AG04450 (cell line): ENCODE results near the gene ADAMTS5. TPM values are rescaled to one million over a fixed set of nuclear protein-coding genes. Genes with fewer than 3 reads are reported as not detected.
A peak's percentile ranks its signal among the peaks of the same experiment; 100 is the strongest.

Experiments
- CTCF ChIA-PET: fragments of 300-600, 350-600 bp; formaldehyde crosslinking; extraction: SDS; loops from one replicate; lab custom pipeline; 2022; ENCODE audit warnings: antibody characterized with exemption, inconsistent platforms; lab: Charles Lee
- POLR2A ChIA-PET: fragments of 350-600 bp; formaldehyde crosslinking; extraction: SDS; loops from one replicate; lab custom pipeline; 2021; ENCODE audit warnings: antibody characterized with exemption, inconsistent platforms; lab: Yijun Ruan, JAX
- DNase-seq: peaks from one replicate; pipeline ENCODE4 v3.0.0-alpha.2; 2011; ENCODE audit warnings: low read depth, low spot score
- H3K27ac ChIP-seq: one replicate; pipeline ENCODE4 v1.5.1; 2012; ENCODE audit warnings: low read depth, low read length, control low read depth
- H3K27me3 ChIP-seq: one replicate; pipeline ENCODE4 v1.6.0; 2012; ENCODE audit warnings: low read length; ENCODE audit not compliant: control insufficient read depth, insufficient read depth
- H3K4me3 ChIP-seq: 2 replicates; pipeline ENCODE4 v1.5.1; 2011; ENCODE audit warnings: mild to moderate bottlenecking, low read depth, low read length, control low read depth
- H3K9me3 ChIP-seq: 2 replicates; pipeline ENCODE4 v1.5.1; 2012; ENCODE audit warnings: low read length; ENCODE audit not compliant: control insufficient read depth, insufficient read depth
- CTCF ChIP-seq: IDR thresholded peaks from 2 replicates; pipeline ENCODE4 v1.5.1; 2011; ENCODE audit warnings: low read depth, low read length, control low read depth, inconsistent platforms
- polyA plus RNA-seq: library from polyadenylated mRNA; depleted of rRNA; stranded (reverse); fragments of >200 nt; gene quantifications from 2 replicates; pipeline ENCODE4 v1.2.3, GENCODE V29; 2011

Gene ADAMTS5
- polyA plus RNA-seq, 1 experiment = 4.1 TPM

- H3K27me3 ChIP-seq = no peaks in the 10 kb centered on the region
- no peak for TF ChIP-seq CTCF
- no peaks in the 10 kb centered on the region for H3K9me3 ChIP-seq
- H3K27ac ChIP-seq = no peak overlapping the region
- ChIA-PET CTCF (no interaction called here), POLR2A (no interaction called here)
- no peak for DNase-seq
- H3K4me3 ChIP-seq = no peak overlapping the region
Observed at GRCh38 chr21:26888256-26888655, 78.6 kb downstream of the ADAMTS5 start.

- no peak for DNase-seq
- H3K4me3 ChIP-seq = no peak overlapping the region
- ChIA-PET CTCF (no interaction called here), POLR2A (interaction anchor here (0.5 kb wide), 1 partner anchor 808 kb away, joined by 3 read pairs; no protein-coding TSS in a partner anchor)
- TF ChIP-seq CTCF = no peak
- H3K27ac ChIP-seq = no peak overlapping the region
- no peaks in the 10 kb centered on the region for H3K9me3 ChIP-seq
- H3K27me3 ChIP-seq = no peaks in the 10 kb centered on the region
Observed at GRCh38 chr21:26887251-26887650, 79.6 kb downstream of the ADAMTS5 start.

GRCh38 chr21:26884436-26884835 lies 82.5 kb downstream of the ADAMTS5 start:
- CTCF ChIA-PET = interaction anchor here (0.6 to 1.0 kb wide), 2 partner anchors 487 to 878 kb away, joined by 3 read pairs; no protein-coding TSS in a partner anchor
- H3K9me3 ChIP-seq = no peaks in the 10 kb centered on the region
- no peaks in the 10 kb centered on the region for H3K27me3 ChIP-seq
- no peak for DNase-seq
- TF ChIP-seq CTCF = no peak
- no peak overlapping the region for H3K4me3 ChIP-seq
- POLR2A ChIA-PET = no interaction called here
- H3K27ac ChIP-seq = no peak overlapping the region

GRCh38 chr21:26883768-26884167 lies 83.1 kb downstream of the ADAMTS5 start:
- no peak overlapping the region for H3K27ac ChIP-seq
- no peaks in the 10 kb centered on the region for H3K27me3 ChIP-seq
- no peak overlapping the region for H3K4me3 ChIP-seq
- POLR2A ChIA-PET = no interaction called here
- H3K9me3 ChIP-seq = no peaks in the 10 kb centered on the region
- no peak for DNase-seq
- TF ChIP-seq CTCF = no peak
- CTCF ChIA-PET = no interaction called here

GRCh38 chr21:26881504-26882228 lies 85.2 kb downstream of the ADAMTS5 start:
- Histone ChIP-seq H3K9me3 (no peaks in the 10 kb centered on the region), H3K27me3 (no peaks in the 10 kb centered on the region), H3K27ac (no peak overlapping the region), H3K4me3 (no peak overlapping the region)
- peak; percentile 8 for DNase-seq
- POLR2A ChIA-PET = no interaction called here
- TF ChIP-seq CTCF = peak; percentile 45
- CTCF ChIA-PET = interaction anchor here (0.6 to 2.6 kb wide), 25 partner anchors 9 to 1864 kb away, joined by 3 to 9 read pairs (median 4); no protein-coding TSS in a partner anchor
